ENCODE results near the gene OTUB1. TPM values are rescaled to one million over a fixed set of nuclear protein-coding genes. Genes with fewer than 3 reads are reported as not detected.
A peak's percentile ranks its signal among the peaks of the same experiment; 100 is the strongest.

OTUB1 gene
- total and polyA plus RNA-seq, 9 of the 15 experiments (the other 6 are each of a cell fraction or from before 2014, with no cell fraction given): 29.5 to 134 (median 66.1) TPM

GRCh38 chr11:63986156-63986931 lies at the start of gene OTUB1 (continued):
- TF ChIP-seq GTF2E2 (tag; IDR thresholded peaks at IDR 0.05): peak; percentile 92; the same call in 1 of the 2 replicates
- TF ChIP-seq, protein P1, sequence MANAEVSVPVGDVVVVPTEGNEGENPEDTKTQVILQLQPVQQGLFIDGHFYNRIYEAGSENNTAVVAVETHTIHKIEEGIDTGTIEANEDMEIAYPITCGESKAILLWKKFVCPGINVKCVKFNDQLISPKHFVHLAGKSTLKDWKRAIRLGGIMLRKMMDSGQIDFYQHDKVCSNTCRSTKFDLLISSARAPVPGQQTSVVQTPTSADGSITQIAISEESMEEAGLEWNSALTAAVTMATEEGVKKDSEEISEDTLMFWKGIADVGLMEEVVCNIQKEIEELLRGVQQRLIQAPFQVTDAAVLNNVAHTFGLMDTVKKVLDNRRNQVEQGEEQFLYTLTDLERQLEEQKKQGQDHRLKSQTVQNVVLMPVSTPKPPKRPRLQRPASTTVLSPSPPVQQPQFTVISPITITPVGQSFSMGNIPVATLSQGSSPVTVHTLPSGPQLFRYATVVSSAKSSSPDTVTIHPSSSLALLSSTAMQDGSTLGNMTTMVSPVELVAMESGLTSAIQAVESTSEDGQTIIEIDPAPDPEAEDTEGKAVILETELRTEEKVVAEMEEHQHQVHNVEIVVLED (CRISPR knock-in tag; IDR thresholded peaks at IDR 0.05): no peak
- TF ChIP-seq TCF3 (CRISPR knock-in tag; IDR thresholded peaks at IDR 0.05): no peak
- TF ChIP-seq, protein P2, sequence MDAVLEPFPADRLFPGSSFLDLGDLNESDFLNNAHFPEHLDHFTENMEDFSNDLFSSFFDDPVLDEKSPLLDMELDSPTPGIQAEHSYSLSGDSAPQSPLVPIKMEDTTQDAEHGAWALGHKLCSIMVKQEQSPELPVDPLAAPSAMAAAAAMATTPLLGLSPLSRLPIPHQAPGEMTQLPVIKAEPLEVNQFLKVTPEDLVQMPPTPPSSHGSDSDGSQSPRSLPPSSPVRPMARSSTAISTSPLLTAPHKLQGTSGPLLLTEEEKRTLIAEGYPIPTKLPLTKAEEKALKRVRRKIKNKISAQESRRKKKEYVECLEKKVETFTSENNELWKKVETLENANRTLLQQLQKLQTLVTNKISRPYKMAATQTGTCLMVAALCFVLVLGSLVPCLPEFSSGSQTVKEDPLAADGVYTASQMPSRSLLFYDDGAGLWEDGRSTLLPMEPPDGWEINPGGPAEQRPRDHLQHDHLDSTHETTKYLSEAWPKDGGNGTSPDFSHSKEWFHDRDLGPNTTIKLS (IDR thresholded peaks at IDR 0.05; ENCODE audit: borderline replicate concordance, low read depth): 0 out of 2 replicates have a peak, but pooled peaks have one; percentile 20
- TF ChIP-seq TAL1 (IDR thresholded peaks at IDR 0.05): no peak
- no peak for TF ChIP-seq ATF4 (CRISPR knock-in tag; IDR thresholded peaks at IDR 0.05)
- TF ChIP-seq ZNF197 (CRISPR knock-in tag; IDR thresholded peaks at IDR 0.05; ENCODE audit: low read depth): no peak
- TF ChIP-seq ZBTB2 (IDR thresholded peaks at IDR 0.05): no peak
- TF ChIP-seq EHMT2 (IDR thresholded peaks at IDR 0.05): no peak
- TF ChIP-seq RUNX1 (IDR thresholded peaks at IDR 0.05; ENCODE audit: low read depth): peak; percentile 66; the same call in 1 of the 2 replicates
- TF ChIP-seq MXI1 (IDR thresholded peaks at IDR 0.05; ENCODE audit: low read depth, low read length): peak; percentile 92
- no peak for TF ChIP-seq CEBPB (tag; IDR thresholded peaks at IDR 0.05)

Data from K562 (cell line).